HUES48 (cell line): ENCODE data around the gene CD4.
A peak's percentile ranks its signal among the peaks of the same experiment; 100 is the strongest.

ENCODE experiments used
- H3K27ac ChIP-seq: one replicate; pipeline ENCODE4 v1.7.0; 2013; ENCODE audit warnings: low read depth, low read length, inconsistent platforms
- H3K27me3 ChIP-seq: 2 replicates; pipeline ENCODE4 v1.6.1; 2013; ENCODE audit warnings: mild to moderate bottlenecking, low read length; ENCODE audit not compliant: control insufficient read depth, insufficient read depth
- H3K36me3 ChIP-seq: 2 replicates; pipeline ENCODE4 v1.6.1; 2013; ENCODE audit warnings: low read length; ENCODE audit not compliant: control insufficient read depth, insufficient read depth
- H3K4me1 ChIP-seq: 2 replicates; pipeline ENCODE4 v1.6.1; 2013; ENCODE audit warnings: mild to moderate bottlenecking, low read length; ENCODE audit not compliant: control insufficient read depth, insufficient read depth
- H3K4me3 ChIP-seq: 2 replicates; pipeline ENCODE4 v1.5.1; 2013; ENCODE audit warnings: mild to moderate bottlenecking, low read depth, low read length
- H3K9ac ChIP-seq: 2 replicates; pipeline ENCODE4 v1.6.1; 2013; ENCODE audit warnings: mild to moderate bottlenecking, low read depth, low read length, moderate library complexity
- H3K9me3 ChIP-seq: 2 replicates; pipeline ENCODE4 v1.6.1; 2013; ENCODE audit warnings: low read length; ENCODE audit not compliant: control insufficient read depth, insufficient read depth

The CD4 gene

DNA sequence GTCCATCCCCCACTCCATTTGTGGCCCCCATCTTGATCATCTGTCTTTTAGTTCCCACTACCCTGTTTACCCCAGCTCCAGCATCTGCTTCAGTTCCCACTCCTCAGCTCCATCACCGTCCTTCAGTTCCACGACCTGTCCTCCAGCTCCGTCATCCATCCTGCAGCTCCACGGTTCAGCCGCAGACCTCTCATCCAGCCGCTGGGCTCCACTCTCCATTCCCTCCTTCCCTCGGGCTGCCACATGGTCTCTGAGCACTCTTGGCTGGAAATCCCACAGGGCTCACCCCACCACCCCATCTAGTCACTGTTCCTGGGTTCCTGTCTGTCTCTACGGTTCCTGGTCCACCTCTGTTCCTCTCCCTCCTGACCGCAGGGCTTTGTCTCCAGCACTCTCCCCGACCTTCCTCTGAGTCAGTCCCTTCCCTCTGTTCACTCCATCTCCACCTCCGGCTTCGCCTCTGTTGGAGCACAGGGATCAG, 35.6 kb downstream of the CD4 start:
- Histone ChIP-seq H3K4me1 (peaks cover 36% of the 10 kb centered on the region), H3K9ac (no peak overlapping the region), H3K27me3 (peaks cover 57% of the 10 kb centered on the region), H3K9me3 (no peaks in the 10 kb centered on the region), H3K27ac (no peak overlapping the region), H3K4me3 (peak overlapping the region; percentile 60), H3K36me3 (no peaks in the 10 kb centered on the region)

DNA sequence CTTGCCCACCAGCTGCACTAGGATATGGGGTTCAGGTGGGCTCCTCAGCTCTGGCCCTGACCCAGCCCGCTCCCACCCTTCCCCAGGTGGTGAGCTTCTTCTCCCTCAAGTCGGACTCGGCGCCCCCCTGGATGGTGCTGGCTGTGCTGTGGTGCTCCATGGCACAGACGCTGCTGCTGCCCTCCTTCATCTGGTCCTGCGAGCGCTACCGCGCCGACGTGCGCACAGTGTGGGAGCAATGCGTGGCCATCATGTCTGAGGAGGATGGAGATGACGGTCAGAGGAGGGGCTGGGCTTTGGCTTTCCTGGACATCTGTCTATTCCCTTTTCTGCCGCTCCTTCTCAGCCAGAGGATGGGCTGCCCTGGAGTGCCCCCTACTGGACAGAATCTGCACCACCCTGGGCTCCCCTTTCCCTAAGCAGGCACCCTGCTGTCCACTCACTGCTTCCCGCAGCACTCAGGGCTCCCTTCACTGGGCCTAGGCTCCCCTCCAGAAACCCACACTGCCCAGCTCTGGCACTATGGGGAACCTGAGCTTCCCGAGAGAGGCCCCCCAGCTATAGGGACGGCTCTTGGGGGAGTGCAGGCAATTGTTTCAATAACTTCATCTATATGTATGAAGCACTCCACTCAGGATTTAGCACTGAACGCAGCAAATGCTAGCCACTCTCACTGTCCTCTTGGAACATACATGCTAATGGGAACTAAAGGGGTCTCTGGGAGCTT, 36.2 kb downstream of the CD4 start:
- Histone ChIP-seq H3K9me3 (no peaks in the 10 kb centered on the region), H3K9ac (no peak overlapping the region), H3K4me1 (peaks cover 33% of the 10 kb centered on the region), H3K36me3 (peaks cover 5% of the 10 kb centered on the region), H3K27me3 (peaks cover 51% of the 10 kb centered on the region), H3K4me3 (peak overlapping the region; percentile 60), H3K27ac (no peak overlapping the region)

DNA sequence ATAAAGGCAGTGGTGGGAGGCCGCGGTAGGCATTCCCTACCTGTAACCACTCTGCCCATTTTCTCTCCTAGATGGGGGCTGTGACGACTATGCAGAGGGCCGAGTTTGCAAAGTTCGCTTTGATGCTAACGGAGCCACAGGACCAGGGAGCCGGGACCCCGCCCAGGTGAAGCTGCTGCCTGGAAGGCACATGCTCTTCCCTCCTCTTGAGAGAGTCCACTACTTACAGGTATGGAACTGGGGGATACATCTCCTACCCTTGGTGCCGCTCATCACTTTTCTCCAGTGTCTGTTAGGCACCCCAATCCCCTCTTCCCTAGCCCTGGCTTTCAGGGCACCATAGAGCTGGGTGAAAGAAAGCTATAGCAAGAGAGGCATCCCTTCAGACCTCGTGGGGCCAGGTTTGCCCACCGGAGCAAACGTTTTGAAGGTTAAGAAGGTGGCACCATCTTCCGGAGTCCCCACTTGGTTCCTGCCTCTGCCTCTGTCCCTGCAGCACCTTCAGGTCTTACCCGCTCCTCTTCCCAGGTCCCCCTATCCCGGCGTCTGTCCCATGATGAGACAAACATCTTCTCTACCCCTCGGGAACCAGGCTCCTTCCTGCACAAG, 36.9 kb downstream of the CD4 start:
- Histone ChIP-seq H3K4me3 (no peak overlapping the region), H3K4me1 (peaks cover 28% of the 10 kb centered on the region), H3K9ac (no peak overlapping the region), H3K36me3 (peaks cover 12% of the 10 kb centered on the region), H3K27me3 (peaks cover 51% of the 10 kb centered on the region), H3K9me3 (no peaks in the 10 kb centered on the region), H3K27ac (no peak overlapping the region)

DNA sequence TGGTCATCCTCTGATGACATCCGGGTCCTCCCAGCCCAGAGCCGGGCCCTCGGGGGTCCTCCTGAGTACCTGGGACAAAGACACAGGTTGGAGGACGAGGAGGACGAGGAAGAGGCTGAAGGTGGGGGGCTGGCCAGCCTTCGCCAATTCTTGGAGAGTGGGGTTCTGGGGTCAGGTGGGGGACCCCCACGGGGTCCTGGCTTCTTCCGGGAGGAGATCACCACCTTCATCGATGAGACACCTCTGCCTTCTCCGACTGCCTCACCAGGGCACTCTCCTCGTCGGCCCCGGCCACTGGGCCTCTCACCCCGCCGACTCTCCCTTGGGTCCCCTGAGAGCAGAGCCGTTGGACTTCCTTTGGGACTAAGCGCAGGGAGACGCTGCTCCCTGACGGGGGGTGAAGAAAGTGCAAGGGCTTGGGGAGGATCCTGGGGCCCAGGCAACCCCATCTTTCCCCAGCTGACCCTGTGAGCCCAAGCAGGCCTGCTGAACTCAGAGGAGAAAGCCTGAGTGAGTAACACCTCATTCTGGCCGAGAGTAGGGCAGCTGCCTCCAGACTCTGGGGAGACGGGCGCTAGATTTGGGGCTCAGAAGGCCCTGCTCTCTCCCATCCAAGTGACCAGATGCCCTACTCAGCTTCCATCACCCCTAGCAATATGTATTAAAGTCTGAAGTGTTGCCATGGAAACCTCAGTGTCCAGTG, 37.6 kb downstream of the CD4 start:
- H3K27me3 ChIP-seq, result peaks cover 50% of the 10 kb centered on the region

DNA sequence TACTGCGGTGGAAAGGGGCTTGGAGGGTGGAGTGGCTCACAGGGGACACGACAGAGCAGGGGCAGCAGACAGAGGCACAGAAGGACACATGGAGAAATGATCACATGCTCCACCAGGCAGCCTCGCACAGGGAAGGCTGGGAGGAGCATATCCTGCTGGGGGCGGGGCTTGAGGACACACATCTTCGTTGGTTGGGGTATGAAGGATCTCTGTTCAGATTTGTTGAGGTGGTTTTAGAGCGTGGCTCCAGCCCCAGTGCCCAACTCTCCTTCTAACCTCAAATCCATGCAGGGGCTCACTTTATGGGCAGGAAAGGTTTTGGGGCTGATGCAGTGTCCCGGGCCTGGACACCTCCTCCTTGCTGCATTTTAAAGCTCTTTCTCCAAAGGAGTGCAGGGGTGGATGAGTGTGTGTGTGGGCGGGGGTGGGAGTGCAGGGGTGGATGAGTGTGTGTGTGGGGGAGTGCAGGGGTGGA, 38.1 kb downstream of the CD4 start:
- H3K9me3 ChIP-seq, result no peaks in the 10 kb centered on the region
- H3K4me1 ChIP-seq, result peaks cover 28% of the 10 kb centered on the region
- H3K4me3 ChIP-seq, result peak overlapping the region; percentile 25; the same call in 1 of the 2 replicates
- H3K27ac ChIP-seq, result peak overlapping the region; percentile 22
- H3K36me3 ChIP-seq, result peaks cover 24% of the 10 kb centered on the region
- peaks cover 44% of the 10 kb centered on the region for H3K27me3 ChIP-seq
- no peak overlapping the region for H3K9ac ChIP-seq

More for the DNA sequence above, 37.6 kb downstream of the CD4 start:
- Histone ChIP-seq H3K4me3 (0 out of 2 replicates have a peak overlapping the region, but pooled peaks have one; percentile 25), H3K27ac (no peak overlapping the region), H3K36me3 (peaks cover 19% of the 10 kb centered on the region), H3K9ac (no peak overlapping the region), H3K9me3 (no peaks in the 10 kb centered on the region), H3K4me1 (peaks cover 28% of the 10 kb centered on the region)

DNA sequence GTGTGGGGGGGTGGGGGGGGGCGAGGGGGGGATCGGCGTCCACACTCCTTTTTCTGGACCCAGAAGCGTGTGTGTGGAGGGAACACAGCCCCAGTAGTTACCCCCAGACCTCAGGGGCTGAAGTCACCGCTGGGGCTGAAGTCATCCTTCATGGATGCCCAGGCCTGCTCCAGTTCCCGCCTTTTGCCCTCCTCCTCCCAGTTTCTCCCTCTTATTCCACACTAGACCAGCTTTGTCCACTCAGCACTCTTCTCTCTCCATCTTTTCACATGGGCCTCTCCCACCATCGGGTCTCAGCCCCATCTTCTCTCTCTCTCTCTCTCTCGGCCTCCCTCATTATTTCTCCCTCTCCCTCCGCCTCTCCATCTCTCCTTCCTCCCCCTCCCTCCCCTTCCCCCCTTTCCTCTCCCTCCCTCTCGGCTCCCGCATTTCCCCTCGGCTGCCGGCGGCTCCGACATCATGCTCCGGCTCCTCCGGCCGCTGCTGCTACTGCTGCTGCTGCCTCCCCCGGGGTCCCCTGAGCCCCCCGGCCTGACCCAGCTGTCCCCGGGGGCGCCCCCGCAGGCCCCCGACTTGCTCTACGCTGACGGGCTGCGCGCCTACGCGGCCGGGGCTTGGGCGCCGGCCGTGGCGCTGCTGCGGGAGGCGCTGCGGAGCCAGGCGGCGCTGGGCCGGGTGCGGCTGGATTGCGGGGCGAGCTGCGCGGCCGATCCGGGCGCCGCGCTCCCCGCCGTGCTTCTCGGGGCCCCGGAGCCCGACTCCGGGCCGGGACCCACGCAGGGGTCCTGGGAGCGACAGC, 38.9 kb downstream of the CD4 start, which contains the start of gene P3H3:
Gene P3H3, plus strand, starts transcription at position 426 of the 799 bp plus-strand sequence. Its CDS starts 34 bp downstream, at position 460.
- H3K4me1 ChIP-seq, result peaks cover 22% of the 10 kb centered on the region
- peaks cover 26% of the 10 kb centered on the region for H3K36me3 ChIP-seq
- no peaks in the 10 kb centered on the region for H3K9me3 ChIP-seq
- H3K4me3 ChIP-seq, result peak within 1 kb of the TSS; percentile 90
- peak within 1 kb of the TSS; percentile 68 for H3K9ac ChIP-seq
- H3K27ac ChIP-seq, result peak within 1 kb of the TSS; percentile 22
- H3K27me3 ChIP-seq, result peaks cover 37% of the 10 kb centered on the region

DNA sequence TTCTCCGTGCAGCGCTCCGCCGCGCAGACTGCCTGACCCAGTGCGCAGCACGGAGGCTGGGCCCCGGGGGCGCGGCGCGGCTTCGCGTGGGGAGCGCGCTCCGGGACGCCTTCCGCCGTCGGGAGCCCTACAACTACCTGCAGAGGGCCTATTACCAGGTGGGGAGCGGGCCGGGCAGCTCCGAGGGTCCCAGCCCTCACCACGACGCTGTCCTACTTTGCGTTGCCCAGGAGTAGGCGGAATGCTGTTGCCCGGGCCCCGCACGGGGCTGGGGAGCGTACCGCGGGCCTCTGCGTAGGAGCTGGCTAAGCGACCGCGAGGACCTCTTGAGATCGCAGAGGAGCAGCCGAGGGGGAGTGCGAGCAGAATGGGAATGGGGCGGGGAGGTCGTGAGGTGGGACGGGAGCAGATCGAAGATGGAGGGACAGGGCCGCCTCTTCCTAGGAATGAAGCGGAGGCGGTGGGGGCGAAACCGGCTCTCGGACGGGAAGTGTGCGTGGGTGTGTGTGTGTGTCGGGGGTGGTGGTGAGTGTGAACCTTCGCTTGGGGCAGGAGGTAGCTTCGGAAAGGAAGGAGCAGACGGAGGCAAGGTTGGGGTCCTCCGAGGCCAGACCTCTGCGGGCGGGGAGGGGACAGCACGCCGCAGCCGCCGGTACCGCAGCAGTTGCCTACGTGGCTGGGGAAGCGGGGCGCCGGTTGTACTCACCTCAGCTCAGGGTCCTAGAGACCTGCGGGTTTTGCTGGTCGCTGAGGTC, 39.6 kb downstream of the CD4 start:
- H3K27me3 ChIP-seq, result peaks cover 31% of the 10 kb centered on the region
- peaks cover 34% of the 10 kb centered on the region for H3K36me3 ChIP-seq
- H3K4me1 ChIP-seq, result peaks cover 21% of the 10 kb centered on the region
- peak overlapping the region; percentile 90 for H3K4me3 ChIP-seq
- H3K9ac ChIP-seq, result peak overlapping the region; percentile 68
- peak overlapping the region; percentile 24 for H3K27ac ChIP-seq
- H3K9me3 ChIP-seq, result no peaks in the 10 kb centered on the region

DNA sequence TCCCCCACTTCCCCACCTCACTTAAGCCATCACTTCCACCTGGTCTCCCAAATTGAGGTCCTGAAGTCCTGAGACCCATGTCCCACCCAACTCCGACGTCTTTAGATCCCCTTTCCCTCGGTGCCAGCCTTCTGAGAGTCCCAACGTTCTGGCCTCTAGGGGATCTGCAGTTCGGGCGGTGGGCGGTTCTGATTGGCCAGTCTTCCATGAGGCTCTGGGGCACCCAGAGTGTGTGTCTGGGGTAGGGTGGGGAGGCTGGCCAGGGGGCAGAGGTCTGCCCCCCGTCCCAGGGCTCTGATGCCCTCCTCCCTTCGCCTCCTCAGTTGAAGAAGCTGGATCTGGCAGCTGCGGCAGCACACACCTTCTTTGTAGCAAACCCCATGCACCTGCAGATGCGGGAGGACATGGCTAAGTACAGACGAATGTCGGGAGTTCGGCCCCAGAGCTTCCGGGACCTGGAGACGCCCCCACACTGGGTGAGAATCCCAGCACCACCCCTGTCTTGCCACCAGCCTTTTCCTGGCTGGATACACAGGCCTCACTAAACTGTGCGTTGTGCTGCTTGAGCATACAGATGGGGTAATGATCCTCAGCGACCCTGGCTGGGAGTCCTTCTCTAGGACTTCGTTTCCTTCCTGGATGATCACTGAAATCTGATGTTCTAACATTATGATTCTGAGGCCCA, 40.4 kb downstream of the CD4 start:
- Histone ChIP-seq H3K9ac (peak overlapping the region; percentile 68), H3K36me3 (peaks cover 39% of the 10 kb centered on the region), H3K4me3 (peak overlapping the region; percentile 90), H3K9me3 (no peaks in the 10 kb centered on the region), H3K4me1 (peaks cover 21% of the 10 kb centered on the region), H3K27me3 (peaks cover 24% of the 10 kb centered on the region), H3K27ac (peak overlapping the region; percentile 24)

DNA sequence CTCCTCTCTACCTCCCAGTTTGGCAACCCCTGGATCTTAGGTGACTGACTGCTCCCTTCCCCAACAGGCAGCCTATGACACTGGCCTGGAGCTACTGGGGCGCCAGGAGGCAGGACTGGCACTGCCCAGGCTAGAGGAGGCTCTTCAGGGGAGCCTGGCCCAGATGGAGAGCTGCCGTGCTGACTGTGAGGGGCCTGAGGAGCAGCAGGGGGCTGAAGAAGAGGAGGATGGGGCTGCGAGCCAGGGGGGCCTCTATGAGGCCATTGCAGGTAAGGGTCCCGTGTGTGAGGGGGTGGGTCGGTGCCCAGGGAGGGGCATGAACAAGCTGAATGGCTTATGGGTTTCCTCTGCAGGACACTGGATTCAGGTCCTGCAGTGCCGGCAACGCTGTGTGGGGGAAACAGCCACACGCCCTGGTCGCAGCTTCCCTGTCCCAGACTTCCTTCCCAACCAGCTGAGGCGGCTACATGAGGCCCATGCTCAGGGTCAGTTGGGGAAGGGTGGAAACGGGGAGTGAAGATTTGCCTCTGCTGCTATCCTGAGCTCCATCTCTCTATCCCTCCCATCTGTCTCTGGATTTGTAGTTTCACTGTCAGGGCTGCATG, 41.1 kb downstream of the CD4 start:
- Histone ChIP-seq H3K4me3 (no peak overlapping the region; the same call in 1 of the 2 replicates), H3K9ac (no peak overlapping the region), H3K27me3 (peaks cover 17% of the 10 kb centered on the region), H3K36me3 (peaks cover 39% of the 10 kb centered on the region), H3K9me3 (no peaks in the 10 kb centered on the region), H3K4me1 (peaks cover 18% of the 10 kb centered on the region), H3K27ac (no peak overlapping the region)
